ENCODE data around the gene RPS6KA5.

RPS6KA5 gene

DNA sequence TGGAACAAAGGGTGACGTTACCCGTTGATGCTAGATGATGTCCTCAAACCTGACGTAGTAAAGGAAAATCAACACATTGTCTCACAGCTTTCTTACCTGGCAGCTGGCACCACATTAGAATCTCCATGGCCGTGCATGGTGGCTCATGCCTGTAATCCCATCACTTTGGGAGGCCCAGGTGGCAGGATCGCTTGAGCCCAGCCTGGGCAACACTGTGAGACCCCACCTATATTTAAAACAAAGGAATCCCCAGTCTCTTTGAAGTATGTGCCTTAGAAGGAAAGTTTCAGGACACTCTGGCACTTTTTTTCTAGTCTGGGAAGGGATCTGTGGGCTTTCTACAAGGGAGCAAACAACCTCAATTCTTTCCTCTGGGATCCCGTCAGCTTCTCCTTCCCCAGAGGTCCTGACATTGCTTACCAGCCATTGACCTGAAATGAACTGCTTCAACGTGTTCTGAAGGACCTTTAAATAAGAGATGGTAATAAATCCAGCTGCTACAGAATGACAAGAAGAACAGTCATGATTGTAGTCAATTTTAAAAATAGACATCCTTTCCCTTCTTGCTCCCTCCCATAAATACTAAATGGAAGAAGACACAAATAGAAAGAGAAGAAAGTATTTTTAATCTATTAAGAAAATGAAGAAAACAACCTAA lies 210.5 kb downstream of the RPS6KA5 start:
- TF ChIP-seq, protein P1, sequence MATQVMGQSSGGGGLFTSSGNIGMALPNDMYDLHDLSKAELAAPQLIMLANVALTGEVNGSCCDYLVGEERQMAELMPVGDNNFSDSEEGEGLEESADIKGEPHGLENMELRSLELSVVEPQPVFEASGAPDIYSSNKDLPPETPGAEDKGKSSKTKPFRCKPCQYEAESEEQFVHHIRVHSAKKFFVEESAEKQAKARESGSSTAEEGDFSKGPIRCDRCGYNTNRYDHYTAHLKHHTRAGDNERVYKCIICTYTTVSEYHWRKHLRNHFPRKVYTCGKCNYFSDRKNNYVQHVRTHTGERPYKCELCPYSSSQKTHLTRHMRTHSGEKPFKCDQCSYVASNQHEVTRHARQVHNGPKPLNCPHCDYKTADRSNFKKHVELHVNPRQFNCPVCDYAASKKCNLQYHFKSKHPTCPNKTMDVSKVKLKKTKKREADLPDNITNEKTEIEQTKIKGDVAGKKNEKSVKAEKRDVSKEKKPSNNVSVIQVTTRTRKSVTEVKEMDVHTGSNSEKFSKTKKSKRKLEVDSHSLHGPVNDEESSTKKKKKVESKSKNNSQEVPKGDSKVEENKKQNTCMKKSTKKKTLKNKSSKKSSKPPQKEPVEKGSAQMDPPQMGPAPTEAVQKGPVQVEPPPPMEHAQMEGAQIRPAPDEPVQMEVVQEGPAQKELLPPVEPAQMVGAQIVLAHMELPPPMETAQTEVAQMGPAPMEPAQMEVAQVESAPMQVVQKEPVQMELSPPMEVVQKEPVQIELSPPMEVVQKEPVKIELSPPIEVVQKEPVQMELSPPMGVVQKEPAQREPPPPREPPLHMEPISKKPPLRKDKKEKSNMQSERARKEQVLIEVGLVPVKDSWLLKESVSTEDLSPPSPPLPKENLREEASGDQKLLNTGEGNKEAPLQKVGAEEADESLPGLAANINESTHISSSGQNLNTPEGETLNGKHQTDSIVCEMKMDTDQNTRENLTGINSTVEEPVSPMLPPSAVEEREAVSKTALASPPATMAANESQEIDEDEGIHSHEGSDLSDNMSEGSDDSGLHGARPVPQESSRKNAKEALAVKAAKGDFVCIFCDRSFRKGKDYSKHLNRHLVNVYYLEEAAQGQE (IDR thresholded peaks at IDR 0.05; ENCODE audit: insufficient replicate concordance, low read depth) = no peak
- no peak for TF ChIP-seq GABPA (IDR thresholded peaks at IDR 0.05; ENCODE audit: low read depth)
- TF ChIP-seq, protein P2, sequence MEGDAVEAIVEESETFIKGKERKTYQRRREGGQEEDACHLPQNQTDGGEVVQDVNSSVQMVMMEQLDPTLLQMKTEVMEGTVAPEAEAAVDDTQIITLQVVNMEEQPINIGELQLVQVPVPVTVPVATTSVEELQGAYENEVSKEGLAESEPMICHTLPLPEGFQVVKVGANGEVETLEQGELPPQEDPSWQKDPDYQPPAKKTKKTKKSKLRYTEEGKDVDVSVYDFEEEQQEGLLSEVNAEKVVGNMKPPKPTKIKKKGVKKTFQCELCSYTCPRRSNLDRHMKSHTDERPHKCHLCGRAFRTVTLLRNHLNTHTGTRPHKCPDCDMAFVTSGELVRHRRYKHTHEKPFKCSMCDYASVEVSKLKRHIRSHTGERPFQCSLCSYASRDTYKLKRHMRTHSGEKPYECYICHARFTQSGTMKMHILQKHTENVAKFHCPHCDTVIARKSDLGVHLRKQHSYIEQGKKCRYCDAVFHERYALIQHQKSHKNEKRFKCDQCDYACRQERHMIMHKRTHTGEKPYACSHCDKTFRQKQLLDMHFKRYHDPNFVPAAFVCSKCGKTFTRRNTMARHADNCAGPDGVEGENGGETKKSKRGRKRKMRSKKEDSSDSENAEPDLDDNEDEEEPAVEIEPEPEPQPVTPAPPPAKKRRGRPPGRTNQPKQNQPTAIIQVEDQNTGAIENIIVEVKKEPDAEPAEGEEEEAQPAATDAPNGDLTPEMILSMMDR (IDR thresholded peaks at IDR 0.05; ENCODE audit: insufficient read depth, low read length) = no peak
- no peak for TF ChIP-seq POLR2AphosphoS5 (IDR thresholded peaks at IDR 0.05; ENCODE audit: low read depth)
- no peak for TF ChIP-seq SPI1 (IDR thresholded peaks at IDR 0.05; ENCODE audit: borderline replicate concordance, low read depth)
- DNase-seq (ENCODE audit: low read depth in 1 of 2, low spot score in 1 of 2) = no peak
- no peaks in the 10 kb centered on the region for H3K27me3 ChIP-seq (ENCODE audit: insufficient read depth, poor library complexity, severe bottlenecking)
- H3K4me3 ChIP-seq (replicated peaks; ENCODE audit: insufficient read depth, low read length) = no peak overlapping the region
- no peak overlapping the region for H3K27ac ChIP-seq (replicated peaks)

DNA sequence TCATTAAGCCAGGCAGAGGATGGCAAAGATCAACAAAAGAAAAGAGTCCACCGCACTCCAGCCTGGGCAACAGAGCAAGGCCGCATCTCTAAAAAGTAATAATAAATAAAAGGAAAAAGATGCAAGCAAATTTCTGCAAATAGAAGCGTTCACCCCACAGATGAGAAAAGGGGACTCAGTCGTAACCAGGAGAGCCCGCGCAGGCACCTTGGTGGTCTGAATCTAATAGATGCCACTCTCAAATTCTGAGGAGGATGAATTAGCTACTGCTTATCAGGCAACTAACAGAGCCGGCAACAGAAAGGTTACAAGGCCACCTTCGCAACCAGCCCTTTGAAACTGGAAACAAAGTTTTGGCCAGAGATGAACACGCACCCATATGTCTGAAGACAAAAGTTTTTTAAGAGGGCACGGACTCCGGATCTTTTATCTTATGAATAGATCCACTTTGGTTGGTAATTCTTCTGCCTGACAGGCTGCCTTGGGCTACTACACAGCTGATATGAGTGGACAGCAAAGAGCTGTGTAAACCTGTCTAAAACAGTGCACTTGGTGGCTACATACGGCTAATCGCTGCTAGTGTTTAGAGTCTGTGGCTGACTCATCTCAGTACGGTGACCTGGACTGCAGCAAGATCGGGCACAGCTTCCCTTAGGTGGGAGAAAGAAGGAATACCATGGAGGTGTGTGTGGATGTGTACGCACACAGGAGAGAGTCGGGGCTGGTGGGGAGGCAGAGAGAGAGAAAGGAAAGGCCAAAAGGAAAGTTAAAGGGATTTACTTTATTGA lies 211.3 kb downstream of the RPS6KA5 start:
- DNase-seq (ENCODE audit: low read depth in 1 of 2, low spot score in 1 of 2) = no peak
- no peak overlapping the region for H3K4me3 ChIP-seq (replicated peaks; ENCODE audit: insufficient read depth, low read length)
- no peaks in the 10 kb centered on the region for H3K27me3 ChIP-seq (ENCODE audit: insufficient read depth, poor library complexity, severe bottlenecking)
- TF ChIP-seq GABPA (IDR thresholded peaks at IDR 0.05; ENCODE audit: low read depth) (no peak), SPI1 (IDR thresholded peaks at IDR 0.05; ENCODE audit: borderline replicate concordance, low read depth) (no peak), POLR2AphosphoS5 (IDR thresholded peaks at IDR 0.05; ENCODE audit: low read depth) (no peak)
- TF ChIP-seq, protein P2 (IDR thresholded peaks at IDR 0.05; ENCODE audit: insufficient read depth, low read length) = no peak
- TF ChIP-seq, protein P1 (IDR thresholded peaks at IDR 0.05; ENCODE audit: insufficient replicate concordance, low read depth) = no peak
- no peak overlapping the region for H3K27ac ChIP-seq (replicated peaks)

DNA sequence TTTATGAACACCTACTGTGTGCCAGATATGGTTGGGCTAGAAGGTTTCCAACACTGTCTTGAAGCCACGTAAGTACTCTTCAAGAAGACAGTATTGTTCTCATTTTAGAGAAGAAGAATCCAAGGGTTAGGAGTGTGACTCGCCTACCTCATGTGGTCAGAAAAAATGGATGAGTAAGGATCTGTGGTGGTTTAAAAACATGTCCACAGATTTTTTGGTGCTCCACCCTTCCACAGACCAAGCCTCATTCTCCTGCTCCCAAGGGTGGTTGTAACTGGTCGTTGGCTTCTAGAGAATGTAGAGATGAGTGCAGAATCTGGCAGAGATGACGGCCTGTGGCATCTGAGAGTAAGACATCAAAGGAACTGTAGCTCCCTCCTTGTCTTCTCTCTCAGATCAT lies 213.9 kb downstream of the RPS6KA5 start:
- Histone ChIP-seq H3K27ac (replicated peaks) (no peak overlapping the region), H3K4me3 (replicated peaks; ENCODE audit: insufficient read depth, low read length) (no peak overlapping the region), H3K27me3 (ENCODE audit: insufficient read depth, poor library complexity, severe bottlenecking) (no peaks in the 10 kb centered on the region)
- no peak for DNase-seq (ENCODE audit: low read depth in 1 of 2, low spot score in 1 of 2)
- TF ChIP-seq GABPA (IDR thresholded peaks at IDR 0.05; ENCODE audit: low read depth) (no peak), POLR2AphosphoS5 (IDR thresholded peaks at IDR 0.05; ENCODE audit: low read depth) (no peak)
- TF ChIP-seq, protein P1 (IDR thresholded peaks at IDR 0.05; ENCODE audit: insufficient replicate concordance, low read depth) = no peak

Data from HL-60 (cell line).